T-helper 1 cell (primary cell): ENCODE data around the gene MAP3K2.

ENCODE experiments used
- DNase-seq, 5 donors: peaks; one replicate each; pipeline ENCODE4 v3.0.0-alpha.2; 2012 to 2020

MAP3K2 gene

GRCh38 chr2:127407091-127407490 is 19.3 kb upstream of the MAP3K2 start:
- DNase-seq = no peak

- no peak for DNase-seq
Observed at GRCh38 chr2:127406454-127406853, 18.7 kb upstream of the MAP3K2 start.

GRCh38 chr2:127405255-127405610 is 17.5 kb upstream of the MAP3K2 start:
- no peak for DNase-seq

- DNase-seq = no peak
Observed at GRCh38 chr2:127404466-127405254, 16.9 kb upstream of the MAP3K2 start.

- DNase-seq = no peak
Observed at GRCh38 chr2:127403460-127403859, 15.7 kb upstream of the MAP3K2 start.

GRCh38 chr2:127401757-127402695 is 14.3 kb upstream of the MAP3K2 start:
- DNase-seq = no peak

- DNase-seq = no peak
Observed at GRCh38 chr2:127400897-127401756, 13.4 kb upstream of the MAP3K2 start.

GRCh38 chr2:127400533-127400896 is 12.7 kb upstream of the MAP3K2 start:
- DNase-seq = no peak

GRCh38 chr2:127398239-127398590 is 10.4 kb upstream of the MAP3K2 start:
- peak in 1 of 5 donors; percentile 71 for DNase-seq

- no peak for DNase-seq
Observed at GRCh38 chr2:127397568-127398238, 9.9 kb upstream of the MAP3K2 start.

GRCh38 chr2:127394492-127394891 is 6.7 kb upstream of the MAP3K2 start:
- DNase-seq = no peak

GRCh38 chr2:127392828-127393578 is 5.2 kb upstream of the MAP3K2 start:
- DNase-seq = no peak

- DNase-seq = no peak
Observed at GRCh38 chr2:127392133-127392827, 4.5 kb upstream of the MAP3K2 start.

GRCh38 chr2:127389778-127390435 is 2.1 kb upstream of the MAP3K2 start:
- DNase-seq = peak in 1 of 5 donors; percentile 52

- peak in 1 of 5 donors; percentile 66 for DNase-seq
Observed at GRCh38 chr2:127388423-127389164, 819 bp upstream of the MAP3K2 start.

- DNase-seq = peak; percentile 60 to 90 (median 70)
Observed at GRCh38 chr2:127386764-127387654, 766 bp downstream of the MAP3K2 start.

- no peak for DNase-seq
Observed at GRCh38 chr2:127386246-127386645, 1.5 kb downstream of the MAP3K2 start.

GRCh38 chr2:127384529-127384928 is 3.2 kb downstream of the MAP3K2 start:
- no peak for DNase-seq

GRCh38 chr2:127382831-127383230 is 4.9 kb downstream of the MAP3K2 start:
- DNase-seq = no peak
